ENCODE measurements around the gene FAM228A.

The FAM228A gene

GRCh38 chr2:24225499-24226242, 50.8 kb downstream of the FAM228A start:
- WGBS: 89% methylated on average over 9 of the region's 9 CpGs

GRCh38 chr2:24228470-24228869, 53.6 kb downstream of the FAM228A start:
- no peaks in the 10 kb centered on the region for H3K9me3 ChIP-seq (ENCODE audit: control insufficient read depth, low read length)
- no peak overlapping the region for H2BK5ac ChIP-seq (ENCODE audit: low read depth, low read length, poor library complexity, severe bottlenecking)
- no peak overlapping the region for H2AFZ ChIP-seq (ENCODE audit: low read depth, low read length)
- no peak overlapping the region for H2AK5ac ChIP-seq (ENCODE audit: low read length, severe bottlenecking)
- no peak overlapping the region for H3K27ac ChIP-seq (ENCODE audit: low read length, poor library complexity, severe bottlenecking)
- H2BK120ac ChIP-seq (ENCODE audit: low read depth, low read length): no peak overlapping the region
- no peak overlapping the region for H3K4me2 ChIP-seq (ENCODE audit: low read length, poor library complexity, severe bottlenecking)
- H4K8ac ChIP-seq (ENCODE audit: low read length): no peak overlapping the region
- H3K4ac ChIP-seq (ENCODE audit: low read depth in 1 of 2, low read length in 2 of 2): no peak overlapping the region
- H3K9ac ChIP-seq (ENCODE audit: low read length): no peak overlapping the region
- no peak overlapping the region for H3K18ac ChIP-seq (ENCODE audit: low read depth in 1 of 2, low read length in 2 of 2)
- no peak overlapping the region for H4K91ac ChIP-seq (ENCODE audit: low read length)
- peaks cover 0 to 9% of the 10 kb centered on the region in 2 experiments for H3K36me3 ChIP-seq (ENCODE audit: control insufficient read depth in 1 of 2, insufficient read depth in 2 of 2, low read depth in 1 of 2, low read length in 2 of 2)
- H3K79me1 ChIP-seq (replicated peaks; ENCODE audit: low read length, poor library complexity, severe bottlenecking): peaks cover 2% of the 10 kb centered on the region
- no peak for DNase-seq
- H3K23ac ChIP-seq (ENCODE audit: low read length in 2 of 2): no peak overlapping the region
- H3K27me3 ChIP-seq (ENCODE audit: control insufficient read depth in 1 of 2, insufficient read depth in 1 of 2, low read length in 2 of 2): no peaks in the 10 kb centered on the region
- H2BK12ac ChIP-seq (ENCODE audit: low read length in 2 of 2): no peak overlapping the region
- no peaks in the 10 kb centered on the region for H3K4me1 ChIP-seq (ENCODE audit: control insufficient read depth, insufficient read depth, low read depth, low read length)
- no CpG with 5 or more reads among the region's 1 CpG for WGBS
- no peak overlapping the region for H3K14ac ChIP-seq (ENCODE audit: low read length in 2 of 2)
- no peak overlapping the region for H2BK15ac ChIP-seq (ENCODE audit: low read depth, poor library complexity, severe bottlenecking)
- no peak overlapping the region for H3K4me3 ChIP-seq (ENCODE audit: insufficient read depth in 1 of 2, low read depth in 1 of 2, low read length in 2 of 2)

More at GRCh38 chr2:24225499-24226242, 50.8 kb downstream of the FAM228A start:
- H2BK120ac ChIP-seq (ENCODE audit: low read depth, low read length): no peak overlapping the region
- peaks cover 5 to 12% of the 10 kb centered on the region in 2 experiments for H3K36me3 ChIP-seq (ENCODE audit: control insufficient read depth in 1 of 2, insufficient read depth in 2 of 2, low read depth in 1 of 2, low read length in 2 of 2)
- H3K79me1 ChIP-seq (replicated peaks; ENCODE audit: low read length, poor library complexity, severe bottlenecking): no peaks in the 10 kb centered on the region
- no peak overlapping the region for H2BK15ac ChIP-seq (ENCODE audit: low read depth, poor library complexity, severe bottlenecking)
- H3K23ac ChIP-seq (ENCODE audit: low read length in 2 of 2): no peak overlapping the region
- H3K4me2 ChIP-seq (ENCODE audit: low read length, poor library complexity, severe bottlenecking): no peak overlapping the region
- no peak overlapping the region for H2AK5ac ChIP-seq (ENCODE audit: low read length, severe bottlenecking)
- no peak overlapping the region for H4K8ac ChIP-seq (ENCODE audit: low read length)
- H3K4ac ChIP-seq (ENCODE audit: low read depth in 1 of 2, low read length in 2 of 2): no peak overlapping the region
- H3K27ac ChIP-seq (ENCODE audit: low read length, poor library complexity, severe bottlenecking): no peak overlapping the region
- DNase-seq: no peak
- no peak overlapping the region for H2AFZ ChIP-seq (ENCODE audit: low read depth, low read length)
- no peak overlapping the region for H3K18ac ChIP-seq (ENCODE audit: low read depth in 1 of 2, low read length in 2 of 2)
- H3K14ac ChIP-seq (ENCODE audit: low read length in 2 of 2): peak overlapping the region in 1 of 2 experiments; percentile 14
- H4K91ac ChIP-seq (ENCODE audit: low read length): no peak overlapping the region
- no peaks in the 10 kb centered on the region for H3K9me3 ChIP-seq (ENCODE audit: control insufficient read depth, low read length)
- H2BK5ac ChIP-seq (ENCODE audit: low read depth, low read length, poor library complexity, severe bottlenecking): no peak overlapping the region
- no peaks in the 10 kb centered on the region for H3K27me3 ChIP-seq (ENCODE audit: control insufficient read depth in 1 of 2, insufficient read depth in 1 of 2, low read length in 2 of 2)
- H3K9ac ChIP-seq (ENCODE audit: low read length): no peak overlapping the region
- no peaks in the 10 kb centered on the region for H3K4me1 ChIP-seq (ENCODE audit: control insufficient read depth, insufficient read depth, low read depth, low read length)
- H3K4me3 ChIP-seq (ENCODE audit: insufficient read depth in 1 of 2, low read depth in 1 of 2, low read length in 2 of 2): no peak overlapping the region
- H2BK12ac ChIP-seq (ENCODE audit: low read length in 2 of 2): no peak overlapping the region

- no peaks in the 10 kb centered on the region for H3K27me3 ChIP-seq (ENCODE audit: control insufficient read depth in 1 of 2, insufficient read depth in 1 of 2, low read length in 2 of 2)
- H3K9me3 ChIP-seq (ENCODE audit: control insufficient read depth, low read length): no peaks in the 10 kb centered on the region
- H3K4me1 ChIP-seq (ENCODE audit: control insufficient read depth, insufficient read depth, low read depth, low read length): no peaks in the 10 kb centered on the region
- H2BK15ac ChIP-seq (ENCODE audit: low read depth, poor library complexity, severe bottlenecking): no peak overlapping the region
- no peaks in the 10 kb centered on the region for H3K36me3 ChIP-seq (ENCODE audit: control insufficient read depth in 1 of 2, insufficient read depth in 2 of 2, low read depth in 1 of 2, low read length in 2 of 2)
- H3K4me2 ChIP-seq (ENCODE audit: low read length, poor library complexity, severe bottlenecking): no peak overlapping the region
- no peak overlapping the region for H2BK12ac ChIP-seq (ENCODE audit: low read length in 2 of 2)
- H3K23ac ChIP-seq (ENCODE audit: low read length in 2 of 2): no peak overlapping the region
- WGBS: 87% methylated on average over 4 of the region's 4 CpGs
- H2AFZ ChIP-seq (ENCODE audit: low read depth, low read length): no peak overlapping the region
- DNase-seq: no peak
- H4K8ac ChIP-seq (ENCODE audit: low read length): no peak overlapping the region
- no peak overlapping the region for H3K18ac ChIP-seq (ENCODE audit: low read depth in 1 of 2, low read length in 2 of 2)
- H4K91ac ChIP-seq (ENCODE audit: low read length): no peak overlapping the region
- H3K14ac ChIP-seq (ENCODE audit: low read length in 2 of 2): no peak overlapping the region
- no peak overlapping the region for H3K9ac ChIP-seq (ENCODE audit: low read length)
- no peak overlapping the region for H3K4me3 ChIP-seq (ENCODE audit: insufficient read depth in 1 of 2, low read depth in 1 of 2, low read length in 2 of 2)
- H3K79me1 ChIP-seq (replicated peaks; ENCODE audit: low read length, poor library complexity, severe bottlenecking): peaks cover 2% of the 10 kb centered on the region
- H3K27ac ChIP-seq (ENCODE audit: low read length, poor library complexity, severe bottlenecking): no peak overlapping the region
- no peak overlapping the region for H2AK5ac ChIP-seq (ENCODE audit: low read length, severe bottlenecking)
- H2BK120ac ChIP-seq (ENCODE audit: low read depth, low read length): no peak overlapping the region
- no peak overlapping the region for H3K4ac ChIP-seq (ENCODE audit: low read depth in 1 of 2, low read length in 2 of 2)
- H2BK5ac ChIP-seq (ENCODE audit: low read depth, low read length, poor library complexity, severe bottlenecking): no peak overlapping the region
Measured at GRCh38 chr2:24231461-24231881, 56.6 kb downstream of the FAM228A start.

GRCh38 chr2:24233321-24233720, 58.5 kb downstream of the FAM228A start:
- Histone ChIP-seq H3K18ac (ENCODE audit: low read depth in 1 of 2, low read length in 2 of 2) (no peak overlapping the region), H2AFZ (ENCODE audit: low read depth, low read length) (no peak overlapping the region), H3K4ac (ENCODE audit: low read depth in 1 of 2, low read length in 2 of 2) (no peak overlapping the region), H2AK5ac (ENCODE audit: low read length, severe bottlenecking) (no peak overlapping the region), H4K8ac (ENCODE audit: low read length) (no peak overlapping the region), H3K4me2 (ENCODE audit: low read length, poor library complexity, severe bottlenecking) (no peak overlapping the region), H3K4me3 (ENCODE audit: insufficient read depth in 1 of 2, low read depth in 1 of 2, low read length in 2 of 2) (no peak overlapping the region), H2BK12ac (ENCODE audit: low read length in 2 of 2) (no peak overlapping the region), H3K23ac (ENCODE audit: low read length in 2 of 2) (no peak overlapping the region), H3K36me3 (ENCODE audit: control insufficient read depth in 1 of 2, insufficient read depth in 2 of 2, low read depth in 1 of 2, low read length in 2 of 2) (no peaks in the 10 kb centered on the region), H3K4me1 (ENCODE audit: control insufficient read depth, insufficient read depth, low read depth, low read length) (no peaks in the 10 kb centered on the region), H3K27ac (ENCODE audit: low read length, poor library complexity, severe bottlenecking) (no peak overlapping the region), H2BK120ac (ENCODE audit: low read depth, low read length) (no peak overlapping the region), H2BK5ac (ENCODE audit: low read depth, low read length, poor library complexity, severe bottlenecking) (no peak overlapping the region), H3K79me1 (replicated peaks; ENCODE audit: low read length, poor library complexity, severe bottlenecking) (peaks cover 2% of the 10 kb centered on the region), H3K9ac (ENCODE audit: low read length) (no peak overlapping the region), H4K91ac (ENCODE audit: low read length) (no peak overlapping the region), H3K27me3 (ENCODE audit: control insufficient read depth in 1 of 2, insufficient read depth in 1 of 2, low read length in 2 of 2) (no peaks in the 10 kb centered on the region), H3K14ac (ENCODE audit: low read length in 2 of 2) (no peak overlapping the region), H2BK15ac (ENCODE audit: low read depth, poor library complexity, severe bottlenecking) (no peak overlapping the region), H3K9me3 (ENCODE audit: control insufficient read depth, low read length) (no peaks in the 10 kb centered on the region)
- 100% methylated on average over 1 of the region's 2 CpGs for WGBS
- no peak for DNase-seq

All from mesenchymal stem cell (in vitro differentiated cells and primary cell).